ENCODE results near the gene DAP.

- TF ChIP-seq POLR2A (IDR thresholded peaks at IDR 0.05) (no peak), CTCF (IDR thresholded peaks at IDR 0.05 in 8 of 11, conservative IDR thresholded peaks at IDR 0.05 in 3 of 11) (no peak), POLR2AphosphoS5 (IDR thresholded peaks at IDR 0.05) (no peak)
These were observed 65.1 kb downstream of the DAP start for GRCh38 chr5:10695759-10696543.

Data from spleen (tissue), 7 donors.